ENCODE data around the gene KLHL24.

DNA sequence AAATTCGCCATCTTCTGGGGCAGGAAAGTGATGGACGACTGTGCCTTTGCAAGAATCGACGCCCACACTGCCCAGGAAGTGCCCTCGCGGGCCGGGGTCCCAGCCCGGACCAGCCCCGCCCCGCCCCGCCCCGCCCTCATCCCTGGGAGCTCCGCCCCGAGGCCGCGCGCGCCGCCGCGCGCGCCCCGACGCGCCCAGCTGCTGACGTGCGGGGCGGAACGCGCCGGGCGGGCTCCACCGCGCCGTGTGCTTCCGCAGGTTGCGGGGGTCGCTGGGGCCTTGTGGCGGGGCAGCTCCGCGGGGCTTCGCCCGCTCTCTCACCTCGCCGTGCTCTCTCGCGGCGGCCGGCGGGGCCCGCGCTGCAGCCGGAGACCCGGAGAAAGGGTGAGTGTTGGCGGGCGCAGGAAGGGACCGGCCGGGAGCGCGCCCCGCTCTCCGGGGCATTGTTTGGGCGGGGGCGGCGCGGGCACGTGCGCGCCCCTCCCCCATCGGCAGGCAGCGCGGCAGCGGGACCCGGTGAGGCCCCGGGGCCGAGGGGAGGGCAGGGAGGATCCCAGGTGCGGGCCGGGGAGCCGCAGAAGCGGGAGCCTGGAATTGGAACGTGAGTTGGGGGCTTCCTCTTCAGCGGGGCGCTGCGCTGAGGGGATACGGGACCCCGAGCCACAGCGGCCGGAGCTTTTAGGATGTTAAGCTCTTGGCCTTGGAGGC lies 62.3 kb downstream of the KLHL24 start, which contains the start of gene YEATS2:
- no peak for TF ChIP-seq POLR2A (IDR thresholded peaks at IDR 0.05)
- TF ChIP-seq, protein P1, sequence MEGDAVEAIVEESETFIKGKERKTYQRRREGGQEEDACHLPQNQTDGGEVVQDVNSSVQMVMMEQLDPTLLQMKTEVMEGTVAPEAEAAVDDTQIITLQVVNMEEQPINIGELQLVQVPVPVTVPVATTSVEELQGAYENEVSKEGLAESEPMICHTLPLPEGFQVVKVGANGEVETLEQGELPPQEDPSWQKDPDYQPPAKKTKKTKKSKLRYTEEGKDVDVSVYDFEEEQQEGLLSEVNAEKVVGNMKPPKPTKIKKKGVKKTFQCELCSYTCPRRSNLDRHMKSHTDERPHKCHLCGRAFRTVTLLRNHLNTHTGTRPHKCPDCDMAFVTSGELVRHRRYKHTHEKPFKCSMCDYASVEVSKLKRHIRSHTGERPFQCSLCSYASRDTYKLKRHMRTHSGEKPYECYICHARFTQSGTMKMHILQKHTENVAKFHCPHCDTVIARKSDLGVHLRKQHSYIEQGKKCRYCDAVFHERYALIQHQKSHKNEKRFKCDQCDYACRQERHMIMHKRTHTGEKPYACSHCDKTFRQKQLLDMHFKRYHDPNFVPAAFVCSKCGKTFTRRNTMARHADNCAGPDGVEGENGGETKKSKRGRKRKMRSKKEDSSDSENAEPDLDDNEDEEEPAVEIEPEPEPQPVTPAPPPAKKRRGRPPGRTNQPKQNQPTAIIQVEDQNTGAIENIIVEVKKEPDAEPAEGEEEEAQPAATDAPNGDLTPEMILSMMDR (IDR thresholded peaks at IDR 0.05) = no peak

Data from testis (tissue), 2 donors.